ENCODE results near the gene CALML5.

Gene CALML5

DNA sequence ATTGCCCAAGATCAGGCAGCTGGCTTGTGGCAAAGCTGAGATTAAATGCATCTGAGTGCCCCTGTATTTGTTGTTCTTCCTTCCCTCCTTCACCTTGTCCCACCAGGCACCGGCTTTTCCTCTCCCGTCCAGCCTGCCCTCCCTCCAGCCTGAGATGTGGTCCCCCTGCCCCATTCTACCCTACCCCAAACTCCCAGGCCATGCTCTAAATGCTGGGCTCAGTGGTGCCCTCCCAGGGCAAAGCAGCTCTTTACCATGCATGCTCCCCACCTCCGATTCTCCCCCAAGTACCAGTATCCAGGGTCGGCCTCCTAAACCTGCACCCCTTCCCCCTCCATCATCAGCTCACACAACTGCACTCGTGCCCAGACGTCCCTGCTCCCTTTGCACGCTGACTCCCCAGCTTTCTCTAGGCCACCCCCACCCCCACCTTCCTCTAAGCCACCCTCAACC is 36.5 kb downstream of the CALML5 start:
- DNase-seq (ENCODE audit: low read depth) = no peak

DNA sequence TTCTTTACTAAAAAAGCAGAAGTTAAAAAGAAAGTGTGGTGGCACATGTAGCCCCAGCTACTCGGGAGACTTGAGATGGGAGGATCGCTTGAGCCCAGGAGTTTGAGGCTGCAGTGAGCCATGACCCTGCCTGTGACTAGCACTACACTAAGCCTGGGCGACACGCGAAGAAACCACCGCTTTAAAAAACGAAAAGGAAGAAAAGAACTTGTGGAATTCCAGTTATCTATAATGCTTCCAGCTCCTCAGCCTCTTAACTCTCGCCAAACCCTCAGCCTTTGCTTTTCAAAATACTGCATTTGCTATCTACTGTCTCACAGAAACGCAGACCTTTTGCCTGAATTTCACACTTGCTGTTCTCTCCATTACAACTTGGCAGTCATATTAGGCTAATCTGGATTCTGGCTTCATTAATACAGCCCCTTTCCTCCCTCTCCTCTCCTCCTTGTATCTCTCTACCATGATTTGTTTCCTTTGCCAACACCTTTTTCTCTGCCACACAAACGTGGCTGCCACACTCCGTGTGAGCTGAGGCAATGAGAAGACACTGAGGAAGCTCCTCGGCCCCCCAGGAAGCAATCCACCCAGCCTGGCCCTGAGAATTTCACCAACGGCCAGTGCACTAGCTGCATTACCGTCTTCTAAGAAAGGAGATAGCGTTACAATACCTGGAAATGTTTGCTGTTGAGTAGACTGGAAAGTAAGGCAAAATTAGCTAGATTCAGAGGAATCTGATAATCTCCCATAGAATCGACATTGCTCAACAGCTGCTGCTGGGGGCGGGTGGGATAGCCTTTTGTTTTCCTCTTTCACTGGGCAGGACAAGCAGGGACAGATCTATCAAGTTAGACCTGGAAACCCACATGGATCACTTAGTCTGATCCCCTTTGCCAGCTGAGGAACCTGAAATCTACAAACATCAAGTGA is 37.2 kb downstream of the CALML5 start:
- no peak for DNase-seq (ENCODE audit: low read depth)

DNA sequence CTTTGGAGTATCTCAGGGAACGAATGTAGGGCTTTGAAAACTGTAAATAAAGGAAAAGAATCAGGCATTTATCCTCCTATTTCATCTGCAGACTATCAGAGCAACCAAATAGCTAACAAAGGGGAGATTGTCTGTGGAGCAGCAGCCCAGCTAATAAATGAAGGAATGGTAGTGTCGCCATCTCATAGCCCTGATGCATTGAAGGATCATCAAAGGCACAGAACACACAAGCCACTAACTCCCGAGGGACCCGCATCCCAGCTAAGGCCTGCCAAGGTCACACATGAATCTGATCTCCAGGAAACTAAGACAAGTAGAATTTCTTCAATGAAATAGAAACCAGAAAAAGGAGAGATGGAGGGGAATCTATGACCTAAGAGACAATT is 38.2 kb downstream of the CALML5 start:
- DNase-seq (ENCODE audit: low read depth) = no peak

DNA sequence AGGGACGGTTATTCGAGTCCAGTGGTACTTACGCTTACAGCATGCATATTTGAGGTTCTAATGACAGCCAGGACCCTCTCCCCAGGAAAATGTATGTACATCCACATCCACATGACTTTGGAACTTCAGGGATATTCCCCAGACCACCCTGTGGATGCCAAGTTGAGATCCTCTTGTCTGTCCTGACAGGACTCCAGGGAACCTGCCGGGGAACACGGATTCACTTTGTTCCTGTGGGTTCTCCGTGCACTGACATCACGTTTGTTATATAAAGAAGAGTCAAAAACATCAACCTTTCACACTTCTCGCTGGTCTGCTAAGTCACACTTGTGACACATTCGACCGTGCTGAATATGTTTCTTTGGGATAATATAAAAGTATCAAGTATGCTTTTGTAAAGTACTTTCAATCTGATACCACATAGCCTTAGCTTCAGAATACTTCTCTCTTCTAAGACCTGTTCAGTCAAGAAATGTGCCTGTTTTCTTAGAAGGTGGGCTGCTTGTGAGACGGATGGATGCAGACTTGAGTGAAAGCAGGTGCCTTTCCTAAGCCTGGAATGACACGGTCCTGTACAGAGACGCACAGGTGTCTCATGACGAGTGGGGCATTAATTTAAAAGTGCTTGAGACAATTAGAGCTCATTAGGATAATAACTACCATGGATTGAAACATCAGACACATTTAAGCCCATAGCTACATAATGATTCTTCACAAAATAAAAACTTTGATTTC is 38.7 kb downstream of the CALML5 start:
- no peak for DNase-seq (ENCODE audit: low read depth)

DNA sequence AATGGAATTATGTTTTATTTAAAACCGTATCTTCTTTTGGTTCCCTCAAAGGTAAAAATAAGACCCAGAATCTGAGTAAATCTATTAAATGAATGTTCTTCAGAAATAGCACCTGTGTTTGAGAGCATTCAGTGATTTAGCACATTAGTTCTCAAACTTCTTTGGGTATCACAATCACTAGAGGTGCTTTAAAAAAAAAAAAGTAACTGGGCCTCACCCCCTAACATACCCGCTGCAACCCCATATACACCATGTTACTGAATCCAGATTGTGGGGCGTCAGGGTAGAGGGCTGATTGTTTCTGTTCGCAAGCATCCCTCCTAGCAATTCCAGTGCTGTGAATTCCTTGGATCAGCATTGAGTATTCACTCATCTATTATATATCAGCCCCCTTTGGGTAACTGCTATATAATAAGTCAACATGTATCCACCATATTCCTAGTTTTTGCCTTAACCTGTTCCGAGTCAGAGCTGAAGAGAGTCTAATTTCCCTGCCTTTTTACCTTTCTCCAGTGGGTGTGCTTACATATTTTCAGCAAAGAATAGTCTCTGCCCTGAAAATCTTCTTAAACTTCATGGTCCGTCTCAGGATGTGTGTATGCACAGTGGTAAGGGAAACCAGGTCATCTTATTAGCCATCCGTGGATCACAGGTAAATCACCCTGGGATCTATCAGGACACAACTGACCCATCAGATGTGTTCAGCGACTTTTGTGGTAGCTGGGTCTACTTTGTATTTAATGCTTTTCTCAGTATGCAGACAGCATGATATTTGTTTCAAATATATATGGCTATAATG is 40.2 kb downstream of the CALML5 start:
- no peak for DNase-seq (ENCODE audit: low read depth)

DNA sequence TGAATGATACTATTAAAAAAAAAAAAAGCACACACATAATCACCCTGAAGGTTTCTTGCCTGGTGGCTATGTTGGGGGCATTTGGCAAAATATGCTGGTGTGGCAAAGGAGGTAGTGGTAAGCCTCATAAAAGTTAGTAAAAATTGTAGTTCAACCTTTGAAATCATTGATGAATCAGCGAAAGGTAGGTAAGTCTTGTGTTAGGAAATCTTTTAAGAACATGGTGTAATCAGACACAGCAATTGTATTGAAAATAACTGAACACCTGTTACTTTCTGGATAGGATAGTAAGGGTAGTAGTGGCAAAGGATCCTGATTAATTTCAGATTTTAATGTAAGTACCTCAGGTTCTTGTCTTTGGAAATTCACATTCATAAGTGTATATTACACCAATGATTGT is 40.9 kb downstream of the CALML5 start:
- DNase-seq (ENCODE audit: low read depth) = no peak

DNA sequence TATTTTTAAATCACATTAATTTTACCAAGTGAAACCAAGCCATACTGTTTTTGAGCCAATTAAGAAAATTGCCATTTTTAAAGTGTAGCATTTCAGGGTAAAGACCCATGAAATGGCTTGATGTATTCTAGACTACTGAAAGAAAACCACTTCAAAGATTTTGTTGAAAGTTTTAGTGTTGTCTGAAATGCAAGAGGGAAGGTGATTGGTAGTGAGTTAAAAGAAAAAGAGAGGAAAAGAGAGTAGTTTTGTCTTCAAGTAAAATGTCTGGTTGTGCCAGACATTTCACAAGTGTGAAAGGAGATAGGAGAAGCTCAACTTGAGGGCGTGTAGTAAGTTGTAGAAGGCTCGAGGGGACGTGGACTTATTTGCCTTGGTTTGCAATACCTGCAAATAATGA is 41.6 kb downstream of the CALML5 start:
- no peak for DNase-seq (ENCODE audit: low read depth)

DNA sequence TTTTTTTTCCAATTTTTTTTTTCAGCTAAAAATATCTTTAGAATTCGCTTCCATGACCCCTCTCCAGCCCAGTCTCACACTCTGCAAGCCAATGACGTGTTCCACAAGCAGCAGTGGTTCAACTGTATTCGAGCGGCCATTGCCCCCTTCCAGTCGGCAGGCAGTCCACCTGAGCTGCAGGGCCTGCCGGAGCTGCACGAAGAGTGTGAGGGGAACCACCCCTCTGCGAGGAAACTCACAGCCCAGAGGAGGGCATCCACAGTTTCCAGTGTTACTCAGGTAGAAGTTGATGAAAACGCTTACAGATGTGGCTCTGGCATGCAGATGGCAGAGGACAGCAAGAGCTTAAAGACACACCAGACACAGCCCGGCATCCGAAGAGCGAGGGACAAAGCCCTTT is 42.8 kb downstream of the CALML5 start:
- DNase-seq (ENCODE audit: low read depth) = no peak

DNA sequence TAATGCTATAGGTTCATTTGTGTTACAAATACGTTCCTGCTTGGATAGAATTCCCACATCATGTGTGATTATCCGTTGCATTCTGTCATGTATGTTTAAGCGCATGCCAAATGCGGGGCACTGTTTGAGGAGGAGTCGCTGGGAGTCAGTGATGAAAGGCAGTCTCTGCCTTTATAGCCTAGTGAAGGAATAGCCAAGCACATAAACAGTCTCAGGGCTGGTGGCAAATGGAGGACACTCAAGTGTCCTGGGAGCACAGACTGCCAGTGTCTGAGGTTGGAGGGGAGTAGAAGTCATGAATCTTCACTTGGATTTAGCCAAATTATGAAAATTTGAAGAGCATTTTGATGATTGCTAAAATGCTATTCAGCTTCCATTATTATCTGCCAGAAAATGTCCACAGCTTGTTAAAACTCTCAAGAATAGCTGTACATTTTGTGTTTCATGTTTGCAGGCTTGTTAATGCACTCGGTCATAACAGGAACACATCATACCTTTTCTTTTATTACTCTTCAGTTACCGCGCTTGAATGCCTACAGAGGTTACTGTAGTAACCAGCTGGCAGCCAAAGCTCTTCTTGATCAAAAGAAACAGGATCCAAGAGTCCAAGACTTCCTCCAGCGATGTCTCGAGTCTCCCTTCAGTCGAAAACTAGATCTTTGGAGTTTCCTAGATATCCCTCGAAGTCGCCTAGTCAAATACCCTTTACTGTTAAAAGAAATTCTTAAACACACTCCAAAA is 45.5 kb downstream of the CALML5 start:
- no peak for DNase-seq (ENCODE audit: low read depth)

DNA sequence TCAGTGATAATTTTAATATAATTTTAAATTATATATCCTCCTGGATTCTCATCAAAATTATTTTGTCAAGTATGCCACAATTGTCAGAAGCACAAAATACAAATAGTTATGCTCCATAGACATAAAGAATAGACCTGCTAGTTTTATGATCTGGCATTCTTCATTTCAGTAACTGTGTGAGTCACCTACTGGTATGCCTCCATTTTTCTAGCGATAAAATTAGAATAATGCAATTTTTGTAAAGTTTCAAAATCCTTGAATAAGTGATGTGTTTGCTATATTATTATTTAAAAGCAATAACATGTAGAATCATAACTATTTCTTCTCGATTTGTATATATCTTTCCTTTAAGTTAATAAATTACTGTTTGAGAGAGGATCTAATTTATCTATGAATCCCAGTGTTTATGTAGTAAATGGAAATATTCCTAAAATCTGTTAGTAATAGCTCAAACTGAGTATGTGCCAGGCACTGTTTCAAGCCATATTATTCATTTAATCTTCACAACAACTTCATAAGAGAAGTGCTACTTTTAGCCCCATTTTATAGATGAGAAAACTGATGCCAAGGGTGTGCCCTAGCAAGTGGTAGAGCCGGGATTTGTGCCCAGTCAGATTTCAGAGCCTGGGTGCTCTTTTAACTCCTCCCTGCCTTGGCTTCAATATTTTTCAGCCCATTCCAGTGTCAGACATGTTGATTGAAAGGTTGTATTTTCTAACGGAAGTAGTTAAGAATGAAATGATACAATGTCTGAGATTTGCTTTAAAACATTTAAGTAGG is 48.6 kb downstream of the CALML5 start:
- no peak for DNase-seq (ENCODE audit: low read depth)

DNA sequence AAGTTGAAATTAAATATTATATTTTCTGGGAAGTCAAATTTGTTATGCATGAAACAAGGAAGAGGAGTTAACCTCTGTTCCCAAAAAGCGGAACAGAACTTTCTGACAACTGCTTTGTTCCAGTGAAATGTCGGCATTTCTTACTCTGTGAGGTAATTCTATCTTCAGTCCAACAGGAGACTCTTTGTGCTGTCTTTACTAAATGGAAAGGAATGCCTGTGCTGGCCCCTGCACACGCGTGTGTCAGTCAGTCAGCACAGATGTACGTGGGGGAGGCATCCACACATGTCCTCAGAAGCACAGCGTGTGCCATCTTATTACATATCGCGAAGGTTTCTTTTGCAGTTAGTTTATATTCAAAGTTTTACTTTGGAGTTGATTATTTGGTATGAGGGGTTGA is 49.5 kb downstream of the CALML5 start:
- no peak for DNase-seq (ENCODE audit: low read depth)

DNA sequence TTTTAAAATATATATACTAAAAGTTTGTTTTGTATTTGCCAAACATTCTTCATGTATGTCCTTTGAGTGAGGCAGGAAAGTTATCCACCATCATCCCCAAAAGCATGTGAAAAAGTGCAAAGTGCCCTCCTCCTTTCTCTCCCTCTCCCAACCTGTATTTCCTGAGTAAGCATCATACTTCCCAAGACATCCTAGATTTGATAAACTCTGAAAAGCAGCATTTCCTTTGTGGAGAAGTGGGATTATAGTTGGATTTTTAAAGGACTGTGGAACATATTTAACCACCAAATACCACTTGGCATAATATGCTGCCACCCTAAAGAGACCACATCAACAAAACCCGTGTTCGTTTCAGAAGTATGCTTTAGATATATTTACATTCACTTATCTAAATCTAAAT is 50.1 kb downstream of the CALML5 start:
- no peak for DNase-seq (ENCODE audit: low read depth)
